ENCODE measurements around the gene SLC35F1.

- TF ChIP-seq POLR2AphosphoS5 (IDR thresholded peaks at IDR 0.05) (no peak), POLR2A (IDR thresholded peaks at IDR 0.05; ENCODE audit: low read depth) (no peak), EP300 (IDR thresholded peaks at IDR 0.05) (no peak)
- TF ChIP-seq, protein P1, sequence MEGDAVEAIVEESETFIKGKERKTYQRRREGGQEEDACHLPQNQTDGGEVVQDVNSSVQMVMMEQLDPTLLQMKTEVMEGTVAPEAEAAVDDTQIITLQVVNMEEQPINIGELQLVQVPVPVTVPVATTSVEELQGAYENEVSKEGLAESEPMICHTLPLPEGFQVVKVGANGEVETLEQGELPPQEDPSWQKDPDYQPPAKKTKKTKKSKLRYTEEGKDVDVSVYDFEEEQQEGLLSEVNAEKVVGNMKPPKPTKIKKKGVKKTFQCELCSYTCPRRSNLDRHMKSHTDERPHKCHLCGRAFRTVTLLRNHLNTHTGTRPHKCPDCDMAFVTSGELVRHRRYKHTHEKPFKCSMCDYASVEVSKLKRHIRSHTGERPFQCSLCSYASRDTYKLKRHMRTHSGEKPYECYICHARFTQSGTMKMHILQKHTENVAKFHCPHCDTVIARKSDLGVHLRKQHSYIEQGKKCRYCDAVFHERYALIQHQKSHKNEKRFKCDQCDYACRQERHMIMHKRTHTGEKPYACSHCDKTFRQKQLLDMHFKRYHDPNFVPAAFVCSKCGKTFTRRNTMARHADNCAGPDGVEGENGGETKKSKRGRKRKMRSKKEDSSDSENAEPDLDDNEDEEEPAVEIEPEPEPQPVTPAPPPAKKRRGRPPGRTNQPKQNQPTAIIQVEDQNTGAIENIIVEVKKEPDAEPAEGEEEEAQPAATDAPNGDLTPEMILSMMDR (IDR thresholded peaks at IDR 0.05), result no peak
Observed at GRCh38 chr6:118163542-118163941, 256.5 kb downstream of the SLC35F1 start.

Data from esophagus muscularis mucosa (tissue), 4 donors.